PC-3 (cell line): ENCODE measurements around the gene CD44. TPM values are rescaled to one million over a fixed set of nuclear protein-coding genes. Genes with fewer than 3 reads are reported as not detected.

ENCODE experiments used
- ATAC-seq: fragments of 200-7000 bp; cut with Tn5 transposase; 2 replicates; pipeline ENCODE4 v1.9.1; 2020; ENCODE audit warnings: mild to moderate bottlenecking, moderate library complexity
- BruUV-seq: library from RNA; stranded (reverse); fragments of 400-500 nt; replicated peaks from 2 replicates; lab custom pipeline; 2021; lab: Mats Ljungman, UMichigan
- CTCF ChIA-PET: fragments of 300-600 bp; sonication (Branson Sonifier 250); formaldehyde crosslinking; loops from one replicate; lab custom pipeline; 2022; ENCODE audit warnings: antibody characterized with exemption; lab: Charles Lee
- POLR2A ChIA-PET: fragments of 300-600 bp; sonication (Branson Sonifier 250); formaldehyde crosslinking; loops from one replicate; lab custom pipeline; 2022; ENCODE audit warnings: antibody characterized with exemption; ENCODE audit not compliant: unreplicated experiment; lab: Charles Lee
- DNase-seq: peaks from one replicate; pipeline ENCODE4 v3.0.0-alpha.2; 2015
- H2AFZ ChIP-seq: fragments of 300-600 bp; sonication (generic); 2 replicates; pipeline ENCODE4 v1.6.0; 2016; ENCODE audit warnings: antibody characterized with exemption, low read length
- H3F3A ChIP-seq: fragments of 300-600 bp; sonication (generic); one replicate; pipeline ENCODE4 v1.6.0; 2017; ENCODE audit warnings: antibody characterized with exemption, low read length, control low read depth, mild to moderate bottlenecking; ENCODE audit not compliant: unreplicated experiment
- H3K27ac ChIP-seq: fragments of 300-600 bp; sonication (generic); 2 replicates; pipeline ENCODE4 v1.5.1; 2016; ENCODE audit warnings: mild to moderate bottlenecking, low read length
- H3K27me3 ChIP-seq: fragments of 300-600 bp; sonication (generic); 2 replicates; pipeline ENCODE4 v1.6.1; 2016; ENCODE audit warnings: low read length, mixed read lengths
- H3K36me3 ChIP-seq: fragments of 300-600 bp; sonication (generic); 2 replicates; pipeline ENCODE4 v1.6.1; 2016; ENCODE audit warnings: low read depth, mixed run types, low read length, mixed read lengths
- H3K4me1 ChIP-seq: fragments of 300-600 bp; sonication (generic); 2 replicates; pipeline ENCODE4 v1.5.1; 2016; ENCODE audit warnings: low read length; ENCODE audit not compliant: insufficient read depth
- H3K4me2 ChIP-seq: fragments of 300-600 bp; sonication (generic); 2 replicates; pipeline ENCODE4 v1.6.0; 2016; ENCODE audit warnings: low read length
- H3K4me3 ChIP-seq: fragments of 300-600 bp; sonication (generic); 2 replicates; pipeline ENCODE4 v1.5.1; 2016; ENCODE audit warnings: mild to moderate bottlenecking, low read length, mixed read lengths
- H3K79me2 ChIP-seq: fragments of 300-600 bp; sonication (generic); 2 replicates; pipeline ENCODE4 v1.6.1; 2017; ENCODE audit warnings: low read length, mixed read lengths
- H3K9ac ChIP-seq: fragments of 300-600 bp; sonication (generic); 2 replicates; pipeline ENCODE4 v1.6.0; 2016; ENCODE audit warnings: mild to moderate bottlenecking, low read length
- H3K9me2 ChIP-seq: fragments of 300-600 bp; sonication (generic); replicated peaks from 2 replicates; pipeline ENCODE4 v1.6.1; 2016; ENCODE audit warnings: mixed run types, low read length, mixed read lengths
- H3K9me3 ChIP-seq: fragments of 300-600 bp; sonication (generic); 2 replicates; pipeline ENCODE4 v1.6.1; 2016; ENCODE audit warnings: low read length, mixed read lengths
- H4K20me1 ChIP-seq: fragments of 300-600 bp; sonication (generic); 2 replicates; pipeline ENCODE4 v1.6.1; 2016; ENCODE audit warnings: low read length, mixed read lengths
- EZH2 ChIP-seq: fragments of 300-600 bp; sonication (generic); IDR thresholded peaks from one replicate; pipeline ENCODE4 v1.6.1; 2017; ENCODE audit warnings: antibody characterized with exemption, mild to moderate bottlenecking, low read length; ENCODE audit not compliant: unreplicated experiment
- EZH2phosphoT487 ChIP-seq: fragments of 300-600 bp; sonication (generic); IDR thresholded peaks from 2 replicates; pipeline ENCODE4 v1.6.1; 2018; ENCODE audit warnings: mild to moderate bottlenecking, antibody characterized with exemption, low read length, borderline replicate concordance
- intact Hi-C: fragments of 100-400 bp; cut with micrococcal nuclease; formaldehyde crosslinking; loops from 2 replicates; pipeline ENCODE4 v1.9.0; 2023
- total RNA-seq: library from RNA; depleted of rRNA; stranded (reverse); fragments of >200 nt; gene quantifications from 2 replicates; pipeline ENCODE4 v1.2.3, GENCODE V29; 2014
- TF ChIP-seq, protein P1 (sequence below): fragments of 300-600 bp; sonication (generic); conservative IDR thresholded peaks from 2 replicates; pipeline ENCODE4 v1.5.1; 2017; ENCODE audit warnings: antibody characterized with exemption, low read depth, mild to moderate bottlenecking, low read length

Gene CD44
- total RNA-seq, 1 experiment from 2014 or later = 181 TPM

DNA sequence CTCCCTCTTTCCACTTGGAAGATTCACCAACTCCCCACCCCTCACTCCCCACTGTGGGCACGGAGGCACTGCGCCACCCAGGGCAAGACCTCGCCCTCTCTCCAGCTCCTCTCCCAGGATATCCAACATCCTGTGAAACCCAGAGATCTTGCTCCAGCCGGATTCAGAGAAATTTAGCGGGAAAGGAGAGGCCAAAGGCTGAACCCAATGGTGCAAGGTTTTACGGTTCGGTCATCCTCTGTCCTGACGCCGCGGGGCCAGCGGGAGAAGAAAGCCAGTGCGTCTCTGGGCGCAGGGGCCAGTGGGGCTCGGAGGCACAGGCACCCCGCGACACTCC lies 397 bp upstream of the CD44 start:
- peak overlapping the region; percentile 83 for H3K27ac ChIP-seq
- TF ChIP-seq, protein P1, sequence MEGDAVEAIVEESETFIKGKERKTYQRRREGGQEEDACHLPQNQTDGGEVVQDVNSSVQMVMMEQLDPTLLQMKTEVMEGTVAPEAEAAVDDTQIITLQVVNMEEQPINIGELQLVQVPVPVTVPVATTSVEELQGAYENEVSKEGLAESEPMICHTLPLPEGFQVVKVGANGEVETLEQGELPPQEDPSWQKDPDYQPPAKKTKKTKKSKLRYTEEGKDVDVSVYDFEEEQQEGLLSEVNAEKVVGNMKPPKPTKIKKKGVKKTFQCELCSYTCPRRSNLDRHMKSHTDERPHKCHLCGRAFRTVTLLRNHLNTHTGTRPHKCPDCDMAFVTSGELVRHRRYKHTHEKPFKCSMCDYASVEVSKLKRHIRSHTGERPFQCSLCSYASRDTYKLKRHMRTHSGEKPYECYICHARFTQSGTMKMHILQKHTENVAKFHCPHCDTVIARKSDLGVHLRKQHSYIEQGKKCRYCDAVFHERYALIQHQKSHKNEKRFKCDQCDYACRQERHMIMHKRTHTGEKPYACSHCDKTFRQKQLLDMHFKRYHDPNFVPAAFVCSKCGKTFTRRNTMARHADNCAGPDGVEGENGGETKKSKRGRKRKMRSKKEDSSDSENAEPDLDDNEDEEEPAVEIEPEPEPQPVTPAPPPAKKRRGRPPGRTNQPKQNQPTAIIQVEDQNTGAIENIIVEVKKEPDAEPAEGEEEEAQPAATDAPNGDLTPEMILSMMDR = no peak
- TF ChIP-seq EZH2phosphoT487 = no peak
- TF ChIP-seq EZH2 = no peak
- H3K4me2 ChIP-seq = peak overlapping the region; percentile 89
- peak overlapping the region; percentile 99 for H3K9ac ChIP-seq
- CTCF ChIA-PET = no interaction called here
- H3K4me3 ChIP-seq = peak overlapping the region; percentile 99
- peaks cover 38% of the 10 kb centered on the region for H3K4me1 ChIP-seq
- POLR2A ChIA-PET = interaction anchor here (0.5 kb wide), 1 partner anchor 63 kb away, joined by 5 read pairs; no protein-coding TSS in a partner anchor
- H4K20me1 ChIP-seq = peaks cover 38% of the 10 kb centered on the region
- intact Hi-C loops = no loop called here
- ATAC-seq (peak; percentile 9), DNase-seq (no peak)
- peaks cover 53% of the 10 kb centered on the region for H3K79me2 ChIP-seq
- TSS peak; percentile 57 for BruUV-seq
- H3F3A ChIP-seq = no peaks in the 10 kb centered on the region
- H3K9me3 ChIP-seq = no peaks in the 10 kb centered on the region
- H3K36me3 ChIP-seq = peaks cover 10% of the 10 kb centered on the region
- H2AFZ ChIP-seq = peak overlapping the region; percentile 81
- H3K27me3 ChIP-seq = no peaks in the 10 kb centered on the region
- H3K9me2 ChIP-seq = no peaks in the 10 kb centered on the region

GRCh38 chr11:35139722-35140282 lies 831 bp downstream of the CD44 start:
- BruUV-seq = TSS peak; percentile 60
- Histone ChIP-seq H3K36me3 (peaks cover 12% of the 10 kb centered on the region), H3K4me2 (peak overlapping the region; percentile 89), H3K4me1 (peaks cover 50% of the 10 kb centered on the region), H4K20me1 (peaks cover 50% of the 10 kb centered on the region), H3K4me3 (peak overlapping the region; percentile 99), H3F3A (no peaks in the 10 kb centered on the region), H3K27me3 (no peaks in the 10 kb centered on the region), H3K9me3 (no peaks in the 10 kb centered on the region), H3K9ac (peak overlapping the region; percentile 99), H3K27ac (peak overlapping the region; percentile 83), H3K9me2 (no peaks in the 10 kb centered on the region), H3K79me2 (peaks cover 65% of the 10 kb centered on the region), H2AFZ (no peak overlapping the region)
- TF ChIP-seq, protein P1 = no peak
- no peak for TF ChIP-seq EZH2phosphoT487
- no peak for TF ChIP-seq EZH2
- POLR2A ChIA-PET = interaction anchor here (0.6 to 0.7 kb wide), 3 partner anchors 26 to 485 kb away, joined by 3 to 4 read pairs (median 3); no protein-coding TSS in a partner anchor
- peak; percentile 64 for ATAC-seq
- peak; percentile 18 for DNase-seq
- intact Hi-C loops = loop anchor here (1.0 to 5.0 kb wide), 4 partner anchors 79 to 252 kb away; no protein-coding TSS in a partner anchor
- CTCF ChIA-PET = no interaction called here

DNA sequence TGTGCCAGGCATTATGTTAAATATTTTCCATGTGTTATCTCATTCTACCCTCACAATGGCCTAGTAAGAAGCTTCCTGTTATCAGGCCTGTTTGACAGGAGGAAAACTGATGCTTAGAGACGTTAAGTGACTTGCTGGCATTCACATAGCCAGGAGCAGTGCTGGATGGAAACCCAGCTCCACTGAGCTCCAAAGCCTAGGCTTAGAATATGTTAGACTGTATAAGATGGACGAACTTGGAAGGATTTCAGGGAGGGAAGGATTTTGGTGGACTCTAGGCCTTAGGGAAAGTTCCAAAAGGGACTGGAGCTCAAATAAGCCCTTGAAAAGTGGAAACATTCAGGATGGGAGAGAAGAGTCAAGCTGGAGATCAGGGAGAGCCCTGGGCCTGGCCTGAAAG lies 2.1 kb downstream of the CD44 start:
- ChIA-PET CTCF (interaction anchor here (0.6 to 1.1 kb wide), 4 partner anchors 25 to 243 kb away, joined by 3 to 4 read pairs (median 3); no protein-coding TSS in a partner anchor), POLR2A (interaction anchor here (0.6 to 0.7 kb wide), 2 partner anchors 19 to 29 kb away, joined by 5 to 9 read pairs; no protein-coding TSS in a partner anchor)
- no peaks in the 10 kb centered on the region for H3F3A ChIP-seq
- no peak overlapping the region for H2AFZ ChIP-seq
- H3K27ac ChIP-seq = peak overlapping the region; percentile 82
- ATAC-seq = no peak
- peak overlapping the region; percentile 89 for H3K4me2 ChIP-seq
- no peaks in the 10 kb centered on the region for H3K27me3 ChIP-seq
- peak overlapping the region; percentile 99 for H3K4me3 ChIP-seq
- H3K79me2 ChIP-seq = peaks cover 78% of the 10 kb centered on the region
- H3K36me3 ChIP-seq = peaks cover 19% of the 10 kb centered on the region
- peak overlapping the region; percentile 99 for H3K9ac ChIP-seq
- TF ChIP-seq, protein P1 = no peak
- TF ChIP-seq EZH2 (no peak), EZH2phosphoT487 (no peak)
- no peaks in the 10 kb centered on the region for H3K9me2 ChIP-seq
- intact Hi-C loops = loop anchor here (2.0 to 5.0 kb wide), 3 partner anchors 144 to 251 kb away; no protein-coding TSS in a partner anchor
- H3K9me3 ChIP-seq = no peaks in the 10 kb centered on the region
- H4K20me1 ChIP-seq = peaks cover 63% of the 10 kb centered on the region
- peaks cover 55% of the 10 kb centered on the region for H3K4me1 ChIP-seq
- no TSS peak for BruUV-seq
- DNase-seq = no peak
